Natural killer cell (primary cell): ENCODE data around the gene VPS37B. TPM values are rescaled to one million over a fixed set of nuclear protein-coding genes. Genes with fewer than 3 reads are reported as not detected.

Source experiments
- ATAC-seq, 3 donors: fragments of 150-1000 bp in 2 of 3; fragments of 200-7000 bp in 1 of 3; cut with Tn5 transposase; 1 replicate in 1 of 3; 2 replicates in 2 of 3; pipeline ENCODE4 v1.10.0; 2021; ENCODE audit warnings: mild to moderate bottlenecking in 2 of 3, moderate library complexity in 2 of 3
- DNase-seq, 2 donors: peaks; one replicate each; pipeline versions ENCODE4 v3.0.0 to v3.0.0-alpha.2; 2013 to 2021; ENCODE audit warnings: mixed read lengths in 1 of 2
- H3K27ac ChIP-seq: one replicate; pipeline ENCODE4 v1.5.1; 2013; ENCODE audit warnings: mild to moderate bottlenecking, low read length
- H3K27me3 ChIP-seq: one replicate; pipeline ENCODE4 v1.6.1; 2013; ENCODE audit warnings: low read length; ENCODE audit not compliant: control insufficient read depth, insufficient read depth
- H3K36me3 ChIP-seq: one replicate; pipeline ENCODE4 v1.6.1; 2013; ENCODE audit warnings: low read length; ENCODE audit not compliant: control insufficient read depth, insufficient read depth
- H3K4me1 ChIP-seq: one replicate; pipeline ENCODE4 v1.6.1; 2013; ENCODE audit warnings: low read length; ENCODE audit not compliant: control insufficient read depth, insufficient read depth
- H3K4me3 ChIP-seq: one replicate; pipeline ENCODE4 v1.5.1; 2013; ENCODE audit warnings: low read length
- H3K9me3 ChIP-seq: one replicate; pipeline ENCODE4 v1.6.1; 2013; ENCODE audit warnings: low read length; ENCODE audit not compliant: control insufficient read depth, insufficient read depth
- H3K27ac Mint-ChIP-seq, 2 donors: one replicate each; pipeline ENCODE4 v1.8.0; 2022; ENCODE audit warnings: mild to moderate bottlenecking in 2 of 2, mixed read lengths in 2 of 2, moderate library complexity in 1 of 2
- H3K27me3 Mint-ChIP-seq, 2 donors: one replicate each; pipeline ENCODE4 v1.8.0; 2022; ENCODE audit warnings: low read depth in 2 of 2, mixed read lengths in 2 of 2
- H3K36me3 Mint-ChIP-seq: one replicate; pipeline ENCODE4 v1.8.0; 2022; ENCODE audit warnings: mixed read lengths
- H3K4me1 Mint-ChIP-seq, 2 donors: one replicate each; pipeline ENCODE4 v1.8.0; 2022; ENCODE audit warnings: mixed read lengths in 2 of 2
- H3K4me3 Mint-ChIP-seq: one replicate; pipeline ENCODE4 v1.8.0; 2022; ENCODE audit warnings: mild to moderate bottlenecking, moderate library complexity, mixed read lengths
- H3K9me3 Mint-ChIP-seq, 2 donors: one replicate each; pipeline ENCODE4 v1.8.0; 2022; ENCODE audit warnings: mixed read lengths in 2 of 2
- CTCF ChIP-seq: fragments of 200-600 bp; IDR thresholded peaks from one replicate; pipeline ENCODE4 v1.8.0; 2022; ENCODE audit warnings: antibody characterized with exemption
- WGBS: methylation state at CpG from one replicate; pipeline ENCODE4 v1.1.7; 2013; ENCODE audit warnings: missing lambda C conversion rate; ENCODE audit not compliant: insufficient coverage; 5-methylcytosine and 5-hydroxymethylcytosine counted together
- intact Hi-C: fragments of 100-400 bp; cut with micrococcal nuclease; formaldehyde crosslinking; loops from one replicate; pipeline ENCODE4 v1.14.2; 2022
- total RNA-seq, 4 donors: library from RNA; stranded (reverse); fragments of 120-200 nt in 1 of 4; gene quantifications; one replicate each; pipeline versions ENCODE4 v1.2.3 to v1.2.4, GENCODE V29; 2013 to 2022

VPS37B gene
- total RNA-seq, 3 donors from 2014 or later (not counting 1 experiment from before 2014, with no cell fraction given), result 142 to 167 (median 165) TPM

- WGBS, result 89% methylated on average over 23 of the region's 23 CpGs
- no peak for ATAC-seq
- no peaks in the 10 kb centered on the region for H3K36me3 Mint-ChIP-seq
Observed at GRCh38 chr12:122860854-122861586, 34.9 kb downstream of the VPS37B start.

GRCh38 chr12:122860040-122860853, 35.7 kb downstream of the VPS37B start:
- 52% methylated on average over 28 of the region's 28 CpGs for WGBS

More at GRCh38 chr12:122860854-122861586, 34.9 kb downstream of the VPS37B start:
- no peak overlapping the region for H3K4me3 Mint-ChIP-seq
- TF ChIP-seq CTCF, result no peak
- peak overlapping the region; percentile 45 to 57 for H3K27ac Mint-ChIP-seq
- no peaks in the 10 kb centered on the region for H3K27me3 ChIP-seq
- no peaks in the 10 kb centered on the region for H3K9me3 ChIP-seq
- no peaks in the 10 kb centered on the region for H3K9me3 Mint-ChIP-seq
- H3K27me3 Mint-ChIP-seq, result no peaks in the 10 kb centered on the region
- intact Hi-C loops, result loop anchor here (1.0 to 5.0 kb wide), 3 partner anchors 36 to 376 kb away; partner anchors contain the start of gene VPS37B
- no peak overlapping the region for H3K4me3 ChIP-seq
- H3K27ac ChIP-seq, result no peak overlapping the region
- no peak for DNase-seq
- peaks cover 23% of the 10 kb centered on the region for H3K4me1 ChIP-seq
- H3K4me1 Mint-ChIP-seq, result peaks cover 7 to 12% of the 10 kb centered on the region in 2 donors
- H3K36me3 ChIP-seq, result peaks cover 42% of the 10 kb centered on the region

GRCh38 chr12:122859303-122860039, 36.5 kb downstream of the VPS37B start:
- H3K4me3 Mint-ChIP-seq, result no peak overlapping the region
- peaks cover 37% of the 10 kb centered on the region for H3K36me3 ChIP-seq
- 88% methylated on average over 22 of the region's 26 CpGs for WGBS
- intact Hi-C loops, result loop anchor here (1.0 to 5.0 kb wide), 3 partner anchors 38 to 378 kb away; partner anchors contain the start of gene VPS37B
- no peaks in the 10 kb centered on the region for H3K9me3 ChIP-seq
- H3K27me3 Mint-ChIP-seq, result no peaks in the 10 kb centered on the region
- H3K27ac Mint-ChIP-seq, result no peak overlapping the region
- H3K9me3 Mint-ChIP-seq, result no peaks in the 10 kb centered on the region
- ATAC-seq (no peak), DNase-seq (peak in 1 of 2 donors; percentile 25)
- H3K4me3 ChIP-seq, result no peak overlapping the region
- peaks cover 2 to 11% of the 10 kb centered on the region in 2 donors for H3K4me1 Mint-ChIP-seq
- H3K4me1 ChIP-seq, result peaks cover 23% of the 10 kb centered on the region
- no peak overlapping the region for H3K27ac ChIP-seq
- no peaks in the 10 kb centered on the region for H3K36me3 Mint-ChIP-seq
- no peak for TF ChIP-seq CTCF
- H3K27me3 ChIP-seq, result no peaks in the 10 kb centered on the region

More at GRCh38 chr12:122860040-122860853, 35.7 kb downstream of the VPS37B start:
- ATAC-seq (peak; percentile 63 to 81 (median 71)), DNase-seq (peak; percentile 81 to 88)
- no peaks in the 10 kb centered on the region for H3K36me3 Mint-ChIP-seq
- no peak overlapping the region for H3K4me3 ChIP-seq
- no peaks in the 10 kb centered on the region for H3K9me3 ChIP-seq
- peaks cover 23% of the 10 kb centered on the region for H3K4me1 ChIP-seq
- no peaks in the 10 kb centered on the region for H3K9me3 Mint-ChIP-seq
- H3K27me3 ChIP-seq, result no peaks in the 10 kb centered on the region
- peak overlapping the region; percentile 45 to 57 for H3K27ac Mint-ChIP-seq
- no peak overlapping the region for H3K27ac ChIP-seq
- H3K4me3 Mint-ChIP-seq, result no peak overlapping the region
- H3K4me1 Mint-ChIP-seq, result peaks cover 7 to 12% of the 10 kb centered on the region in 2 donors
- no peaks in the 10 kb centered on the region for H3K27me3 Mint-ChIP-seq
- TF ChIP-seq CTCF, result peak; percentile 75
- intact Hi-C loops, result loop anchor here (1.0 to 5.0 kb wide), 3 partner anchors 37 to 377 kb away; partner anchors contain the start of gene VPS37B
- peaks cover 39% of the 10 kb centered on the region for H3K36me3 ChIP-seq
